Fibroblast of skin of right quadriceps (primary cell): Measurements from ENCODE around the gene PTPRN2.
"Not testable (repeated sequence)": the region's sequence is repeated elsewhere in the genome, so short reads cannot be mapped to it uniquely, and the experiment has no call there.

ENCODE experiments used
- DNase-seq: peaks from one replicate; pipeline ENCODE4 v3.0.0-alpha.2; 2013

Gene PTPRN2

DNA sequence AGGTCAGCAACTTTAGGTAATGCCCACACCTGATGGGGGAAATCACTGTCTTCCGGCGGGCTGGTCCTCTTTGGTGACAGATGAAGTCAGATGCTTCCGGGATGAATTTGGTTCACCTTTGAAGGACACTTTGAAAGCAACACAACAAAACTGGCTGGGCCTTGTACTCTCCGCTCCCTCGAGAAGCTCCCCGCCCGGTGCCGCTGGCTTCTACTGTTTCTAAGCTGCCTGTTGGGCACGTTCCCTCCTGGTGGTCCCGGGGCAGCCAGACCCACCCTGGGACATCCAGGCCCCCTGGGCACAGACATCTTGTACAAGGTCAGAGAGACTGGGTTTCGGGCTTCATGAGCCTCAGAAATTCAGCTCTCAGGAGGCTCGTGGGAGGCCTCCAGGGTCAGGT, 798.5 kb downstream of the PTPRN2 start:
- no peak for DNase-seq

DNA sequence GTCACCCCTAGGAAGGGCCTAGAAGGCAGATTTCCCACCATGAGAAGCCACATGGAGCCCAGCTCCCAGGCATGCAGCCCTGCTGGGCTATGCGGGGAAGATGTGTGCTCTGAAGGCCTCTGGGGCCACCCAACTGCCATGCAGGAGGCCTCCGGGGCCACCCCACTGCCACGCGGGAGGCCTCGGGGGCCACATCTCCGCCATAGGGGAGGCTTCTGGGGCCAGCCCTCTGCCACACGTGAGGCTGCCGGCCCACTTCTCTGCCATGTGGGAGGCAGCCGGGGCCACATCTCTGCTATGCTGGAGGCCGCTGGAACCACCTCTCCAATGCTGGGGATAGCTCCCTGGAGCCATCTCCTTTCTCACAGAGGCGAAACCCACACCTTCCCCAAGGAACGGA, 799.0 kb downstream of the PTPRN2 start:
- no peak for DNase-seq

DNA sequence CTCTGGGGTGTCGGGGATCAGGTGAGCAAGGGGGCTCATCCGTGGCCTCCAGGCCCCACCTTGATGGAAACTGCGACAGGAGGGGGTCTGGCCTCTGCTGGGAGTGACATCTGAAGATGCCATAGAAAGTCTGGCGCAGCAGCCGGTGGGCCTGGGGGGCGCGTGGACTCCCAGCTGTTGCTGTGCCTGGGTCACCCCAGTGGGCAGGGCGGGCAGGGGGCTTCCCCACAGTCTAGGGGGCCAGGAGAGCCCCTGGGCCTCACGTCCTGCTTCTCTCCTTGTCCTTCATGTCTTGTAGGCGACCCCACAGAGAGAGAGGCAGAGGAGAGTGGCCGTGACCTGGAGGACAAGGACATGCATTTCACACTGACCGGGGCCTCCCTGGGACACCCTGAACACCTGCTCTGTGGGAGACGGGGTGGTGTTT, 800.3 kb downstream of the PTPRN2 start:
- no peak for DNase-seq

DNA sequence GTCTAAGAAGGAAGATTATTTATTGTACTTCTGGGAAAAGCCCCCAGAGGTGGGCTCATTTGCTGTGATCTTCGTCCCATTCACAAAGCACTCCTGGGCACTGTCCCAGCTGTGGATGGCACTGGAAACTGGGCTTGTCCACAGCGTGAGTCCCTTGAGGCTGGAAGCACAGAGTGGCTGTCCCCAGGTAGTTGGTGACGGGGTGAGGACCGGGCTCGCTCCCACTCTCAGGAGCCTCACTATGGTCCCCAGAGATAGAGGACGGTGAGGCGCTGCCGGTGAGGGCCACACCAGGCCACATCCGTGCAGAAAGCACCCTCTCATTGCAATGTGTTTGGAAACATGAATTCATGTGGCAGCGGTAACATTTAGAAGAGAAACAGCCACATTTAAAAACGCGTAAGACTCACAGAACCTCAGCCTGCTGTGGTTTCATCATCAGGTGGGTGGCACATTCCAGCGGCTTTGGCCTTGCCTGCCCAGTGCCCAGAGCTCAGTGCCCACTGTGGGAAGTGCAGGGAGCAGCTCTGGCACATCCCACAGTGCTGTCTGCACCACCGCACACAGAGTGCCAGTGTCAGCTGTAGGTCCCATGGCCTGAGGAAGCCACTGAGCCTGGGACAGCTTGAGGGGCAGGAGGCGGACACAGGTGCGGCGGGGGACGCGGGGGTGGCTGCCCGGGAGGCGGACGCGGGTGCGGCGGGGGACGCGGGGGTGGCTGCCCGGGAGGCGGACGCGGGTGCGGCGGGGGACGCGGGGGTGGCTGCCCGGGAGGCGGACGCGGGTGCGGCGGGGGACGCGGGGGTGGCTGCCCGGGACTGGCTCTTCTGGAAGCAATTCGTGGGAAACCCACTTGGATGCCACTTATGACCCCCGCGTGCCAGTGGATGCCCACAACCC, 801.0 kb downstream of the PTPRN2 start:
- no peak for DNase-seq

DNA sequence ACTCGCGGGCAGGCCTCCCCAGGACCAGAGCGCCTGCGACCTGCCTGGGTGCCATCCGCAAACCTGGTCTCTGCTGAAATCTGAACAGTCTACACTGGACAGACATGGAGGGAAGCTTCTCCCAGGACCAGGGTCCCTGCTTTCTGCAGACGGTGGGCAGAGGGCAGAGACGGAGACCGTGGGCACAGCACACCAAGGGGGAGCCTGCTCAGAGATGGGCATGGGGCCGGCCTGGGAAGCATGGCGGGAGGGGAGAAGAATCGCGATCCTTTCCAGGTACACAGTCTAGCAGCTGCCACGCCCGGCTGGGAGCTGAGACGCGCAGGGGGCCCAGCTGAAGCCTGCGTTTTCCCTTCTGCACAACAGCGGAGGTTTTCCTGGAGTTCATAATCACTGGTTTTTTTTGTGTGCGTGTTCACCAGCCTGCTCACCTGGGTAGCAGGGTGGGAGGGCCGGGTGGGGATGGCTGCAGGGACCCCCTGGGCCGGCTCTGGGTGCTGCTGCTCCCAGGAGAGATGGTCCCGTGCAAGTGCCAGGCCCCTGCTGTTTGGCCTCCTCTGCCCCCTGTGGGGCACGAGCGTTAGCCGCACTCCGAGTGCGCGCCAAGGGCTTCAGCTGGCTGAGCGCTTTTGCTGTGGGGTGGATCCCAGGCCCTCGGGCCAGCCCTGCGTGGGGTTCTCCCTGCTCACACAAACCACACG, 802.0 kb downstream of the PTPRN2 start:
- no peak for DNase-seq

DNA sequence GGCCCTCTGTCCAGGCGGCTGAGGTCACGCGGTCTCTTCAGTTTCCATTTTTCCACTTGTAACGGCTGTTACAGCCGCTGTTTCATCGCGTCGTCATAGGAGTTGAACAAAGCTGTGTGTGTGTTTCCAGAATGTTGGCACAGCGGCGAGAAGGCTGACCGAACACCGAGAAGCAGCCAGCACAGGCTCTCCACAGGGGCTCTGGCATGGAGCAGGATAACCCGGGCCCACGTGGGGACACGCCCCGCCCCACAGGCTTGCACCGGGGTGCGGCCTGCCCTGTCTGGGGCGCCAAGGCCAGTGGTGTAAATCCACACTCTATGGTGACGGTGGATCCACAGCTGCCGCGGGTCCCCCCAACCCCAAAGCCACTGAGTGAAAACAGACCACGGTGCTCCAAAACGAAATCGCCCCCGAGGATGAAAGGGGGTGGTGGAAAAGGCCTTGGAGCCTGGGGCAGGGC, 802.6 kb downstream of the PTPRN2 start:
- DNase-seq = no peak

DNA sequence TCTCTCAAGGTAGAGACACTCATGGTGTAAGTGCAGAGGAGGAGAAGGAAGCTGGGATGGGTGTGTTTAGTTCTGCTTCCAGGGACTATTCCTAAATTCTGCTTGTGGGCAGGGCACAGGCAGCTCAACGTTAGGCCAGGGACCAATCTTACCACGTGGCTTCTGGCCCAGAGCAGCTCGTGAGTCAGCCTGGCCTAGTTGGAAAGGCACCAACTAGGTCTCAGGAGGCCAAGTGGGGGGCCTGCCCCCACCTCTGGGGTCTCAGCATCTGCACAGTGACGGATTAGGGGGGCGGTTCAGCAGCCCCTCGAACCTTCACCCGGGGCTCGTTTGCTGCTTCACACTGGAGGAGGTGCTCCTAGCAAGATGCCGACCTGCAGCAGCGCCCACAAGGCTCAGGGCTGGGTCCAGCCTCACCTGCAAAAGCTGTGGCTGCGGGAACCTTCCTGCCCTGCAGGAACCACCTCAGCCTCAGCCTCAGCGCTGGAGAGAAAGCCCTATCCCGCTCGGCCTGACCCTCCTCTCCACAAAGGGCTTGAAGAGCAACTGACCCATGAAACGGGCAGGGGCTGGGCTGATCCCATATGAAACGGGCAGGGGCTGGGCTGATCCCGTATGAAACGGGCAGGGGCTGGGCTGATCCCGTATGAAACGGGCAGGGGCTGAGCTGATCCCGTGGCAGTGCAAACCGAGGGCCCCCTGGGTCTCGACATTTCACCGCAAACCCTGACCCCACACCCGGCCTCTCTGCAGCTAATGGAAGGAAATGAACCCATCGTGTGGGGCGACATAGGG, 803.4 kb downstream of the PTPRN2 start:
- DNase-seq = no peak

DNA sequence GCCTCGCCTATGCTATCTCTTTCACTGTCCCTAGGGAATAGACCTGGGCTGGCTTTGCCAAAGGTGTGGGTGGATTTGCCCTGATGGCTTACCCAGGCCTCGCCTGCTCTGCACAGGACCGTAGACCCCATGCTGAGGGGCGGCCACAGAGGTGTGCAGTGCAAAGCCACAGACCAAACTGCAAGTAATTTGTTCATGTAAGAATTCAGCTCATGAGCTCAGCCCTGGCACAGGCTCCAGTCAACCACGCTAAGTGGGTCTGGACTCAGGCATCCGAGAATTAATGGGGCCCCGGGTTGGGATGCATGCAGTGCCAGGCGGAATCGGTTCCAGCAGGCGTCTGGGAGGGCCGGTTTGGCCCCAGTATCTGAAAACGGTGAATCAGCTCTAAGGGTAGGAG, 805.6 kb downstream of the PTPRN2 start:
- DNase-seq = no peak

DNA sequence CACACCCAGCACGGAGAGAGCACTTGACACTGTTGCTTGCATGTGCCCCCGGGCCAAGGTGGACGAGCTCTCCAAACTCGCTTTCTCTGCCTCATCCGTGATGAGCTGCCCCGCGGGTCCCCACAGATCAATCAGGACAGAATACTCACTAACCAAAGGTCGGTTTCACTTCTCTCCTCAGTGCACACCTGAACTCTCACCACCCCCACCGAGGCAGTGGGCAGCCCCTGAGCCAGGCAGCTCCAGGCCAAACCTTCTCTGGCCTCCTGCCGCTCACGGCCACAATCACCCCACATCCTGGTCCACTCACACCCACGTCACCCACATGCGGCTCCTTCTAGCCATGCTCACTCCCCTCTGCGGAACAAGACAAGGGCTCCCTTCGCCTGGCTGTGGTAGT, 806.9 kb downstream of the PTPRN2 start:
- DNase-seq = no peak

DNA sequence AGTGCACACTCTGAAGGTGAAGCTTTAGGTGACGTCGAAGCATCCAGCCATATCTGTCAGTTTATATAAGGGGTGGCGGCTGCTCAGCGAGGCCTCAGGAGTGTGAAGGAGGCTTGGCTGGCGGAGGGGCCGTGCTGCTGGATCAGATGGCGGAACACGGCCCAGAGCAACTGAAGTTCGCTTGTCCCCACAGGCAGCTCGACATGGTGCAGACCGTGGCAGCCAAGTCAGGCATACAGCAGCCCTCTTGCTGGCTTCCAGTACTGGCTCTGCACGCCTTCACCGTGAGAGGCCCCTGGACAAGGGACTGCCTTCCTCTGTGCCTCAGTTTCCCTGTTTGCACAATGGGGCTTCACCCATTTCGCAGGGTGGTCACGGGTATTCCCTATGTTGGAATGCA, 807.3 kb downstream of the PTPRN2 start:
- DNase-seq = no peak

DNA sequence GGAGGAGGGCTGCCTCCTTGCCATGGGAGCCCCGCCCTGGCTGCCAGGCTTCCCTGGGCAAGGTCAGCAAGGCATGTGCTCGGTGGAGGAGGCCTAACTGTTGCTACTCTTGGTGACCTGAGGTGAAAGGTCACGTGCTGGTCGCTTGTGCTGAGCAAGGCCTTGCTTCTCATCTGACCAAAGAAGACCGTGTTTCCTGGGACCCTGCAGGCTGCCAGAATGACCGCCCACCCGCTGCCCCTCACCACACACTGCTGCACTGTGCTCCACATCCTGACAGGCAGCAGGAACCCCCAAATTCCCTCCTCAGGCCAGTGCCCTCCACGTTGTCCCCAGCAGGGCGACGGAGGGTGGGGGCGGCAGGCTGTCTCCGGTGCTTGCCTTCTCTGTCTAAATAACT, 808.4 kb downstream of the PTPRN2 start:
- no peak for DNase-seq

DNA sequence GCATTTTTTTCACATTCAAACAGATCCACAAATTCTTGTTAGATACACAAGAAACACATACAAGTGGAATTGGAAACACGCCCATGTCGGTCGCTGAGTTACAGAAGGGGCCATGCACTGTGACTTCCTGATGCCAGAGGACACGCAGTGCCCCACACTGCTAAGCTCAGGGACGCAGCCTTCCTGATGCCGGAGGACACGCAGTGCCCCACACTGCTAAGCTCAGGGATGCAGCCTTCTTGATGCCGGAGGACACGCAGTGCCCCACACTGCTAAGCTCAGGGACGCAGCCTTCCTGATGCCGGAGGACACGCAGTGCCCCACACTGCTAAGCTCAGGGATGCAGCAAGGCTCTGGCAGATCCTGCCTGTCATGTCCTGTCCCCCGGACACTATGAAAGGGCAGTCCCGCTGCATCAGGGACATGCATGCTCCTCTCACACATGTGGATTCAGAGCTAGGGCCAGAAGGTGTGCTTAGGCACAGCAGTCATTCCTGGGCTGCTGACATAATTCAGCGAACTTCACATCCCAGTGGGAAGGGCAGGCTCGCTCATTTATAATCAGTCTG, 810.3 kb downstream of the PTPRN2 start:
- not testable (repeated sequence) for DNase-seq

DNA sequence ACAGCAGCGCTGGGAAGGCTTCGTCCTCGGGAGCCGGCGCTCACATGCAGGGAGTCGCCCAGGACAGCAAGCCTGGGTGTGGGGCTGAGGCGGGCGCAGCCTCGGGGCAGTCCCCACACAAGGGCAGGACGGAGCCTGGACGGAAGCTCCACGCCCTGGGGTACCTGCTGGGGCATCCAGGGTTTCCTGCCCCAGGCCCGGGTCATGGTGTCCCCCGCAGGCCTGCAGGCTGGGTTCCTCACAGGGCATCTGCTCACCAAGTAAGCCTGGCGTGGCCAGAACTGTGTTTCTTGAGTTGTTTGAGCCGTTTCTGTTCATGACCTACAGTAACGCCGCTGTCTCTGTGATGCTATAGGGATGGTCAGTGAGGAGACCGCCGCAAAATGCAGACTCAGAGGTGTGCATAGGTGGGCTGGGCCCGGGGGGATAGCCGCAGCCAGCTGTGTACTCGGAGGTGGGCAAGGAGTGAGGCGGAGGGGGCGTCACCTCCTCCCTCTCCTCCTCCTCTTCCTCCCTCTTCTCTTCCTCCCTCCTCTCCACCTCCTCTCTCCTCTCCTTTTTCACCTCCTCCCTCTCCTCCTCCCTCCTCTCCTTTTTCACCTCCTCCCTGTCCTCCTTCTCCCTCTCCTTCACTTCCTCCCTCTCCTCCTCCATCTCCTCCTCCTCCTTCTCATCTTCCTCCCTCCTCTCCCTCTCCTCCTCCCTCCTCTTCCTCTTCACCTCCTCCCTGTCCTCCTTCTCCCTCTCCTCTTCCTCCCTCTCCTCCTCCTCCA, 811.9 kb downstream of the PTPRN2 start:
- no peak for DNase-seq

DNA sequence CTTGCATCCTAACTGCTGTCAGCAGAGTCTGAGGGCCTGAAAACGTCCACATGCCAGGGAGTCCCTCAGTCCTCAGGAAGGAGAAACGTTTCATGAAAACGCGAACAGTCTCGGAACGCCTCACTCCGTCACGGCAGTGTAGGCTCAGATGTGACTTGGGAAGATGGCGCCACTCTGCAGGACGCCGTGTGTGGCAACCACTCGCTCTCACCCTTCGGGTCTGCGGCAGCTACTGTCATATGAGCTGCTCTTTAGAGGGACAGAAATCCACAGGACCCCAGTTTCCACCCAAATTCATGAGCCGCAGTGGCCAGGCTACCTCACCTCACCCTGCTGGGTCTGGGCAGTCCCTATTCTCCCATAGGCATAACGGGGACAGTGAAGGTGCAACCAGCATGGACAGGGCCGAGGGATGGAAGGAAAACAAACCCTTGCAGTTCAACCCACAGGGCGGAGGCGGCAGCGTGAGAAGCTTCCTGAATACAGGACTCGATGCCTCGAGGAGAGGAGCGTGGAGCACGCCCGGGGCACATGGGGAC, 812.5 kb downstream of the PTPRN2 start:
- DNase-seq = no peak

DNA sequence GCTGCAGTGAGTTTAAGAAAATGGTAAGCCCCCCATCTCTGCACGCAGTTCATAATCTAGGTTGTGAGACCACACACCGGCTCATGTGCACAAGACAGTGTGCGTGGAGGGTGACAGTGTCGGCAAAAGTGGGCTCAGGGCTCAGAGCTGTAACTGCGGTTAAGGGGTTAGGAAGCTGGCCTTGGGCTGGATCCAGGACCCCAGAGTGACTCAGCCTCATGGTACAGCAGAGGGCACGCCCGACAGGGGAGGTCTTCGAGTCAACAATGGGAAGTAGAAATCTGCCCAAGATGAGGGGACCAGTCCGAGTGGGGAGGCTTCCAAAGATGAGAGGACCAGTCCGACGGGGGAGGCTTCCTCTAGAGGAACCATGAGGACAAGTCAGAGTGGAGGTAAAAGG, 813.1 kb downstream of the PTPRN2 start:
- no peak for DNase-seq

DNA sequence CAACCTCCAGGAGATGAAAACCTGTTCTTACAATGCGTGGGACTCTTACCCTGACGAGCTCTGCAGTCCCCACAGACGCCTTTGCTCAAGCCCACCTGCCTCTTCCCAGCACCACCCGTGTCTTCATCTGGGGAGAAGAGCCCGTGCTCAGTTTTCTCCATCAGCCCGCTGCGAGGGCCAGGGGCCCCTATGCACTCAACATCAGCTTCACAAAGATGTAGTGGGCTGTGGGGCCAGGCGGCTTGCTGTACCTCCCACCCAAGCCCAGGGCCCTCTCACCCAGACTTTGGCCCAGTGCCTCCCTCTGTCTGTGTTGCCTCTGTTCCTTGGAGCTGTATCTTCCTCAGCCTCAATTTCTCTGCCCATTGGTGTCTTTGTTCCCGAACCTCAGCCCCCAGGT, 814.3 kb downstream of the PTPRN2 start:
- DNase-seq = no peak

DNA sequence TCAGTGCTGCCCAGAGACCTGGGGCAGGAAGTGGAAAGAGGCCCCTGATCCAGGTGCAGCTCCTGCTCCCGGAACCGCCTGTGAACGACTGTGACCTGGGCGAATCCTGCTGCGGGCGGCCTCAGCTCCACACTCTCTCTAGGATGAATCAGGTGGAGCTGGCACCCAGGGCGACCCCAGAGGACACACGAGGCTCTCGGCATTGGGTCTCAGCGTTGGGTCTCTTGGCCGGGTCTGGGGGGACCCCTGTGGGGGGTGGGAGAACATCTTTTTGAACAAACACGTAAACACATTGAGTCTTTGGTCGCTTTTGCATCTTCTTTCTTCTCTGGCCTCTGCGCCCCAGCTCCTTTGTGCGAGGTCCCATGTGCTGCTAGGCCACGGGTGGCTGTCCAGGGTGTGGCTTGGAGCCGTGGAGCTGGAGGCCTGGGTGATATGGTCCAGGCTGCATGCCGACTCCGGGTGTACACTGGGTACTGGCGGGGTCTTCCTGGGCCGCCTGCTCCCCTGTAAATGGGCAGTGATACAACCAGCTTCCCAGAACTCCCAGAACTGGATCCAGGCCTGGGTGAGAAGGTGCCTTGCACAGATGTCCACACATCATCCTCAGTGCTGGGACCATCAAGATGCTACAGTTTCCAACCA, 815.0 kb downstream of the PTPRN2 start:
- no peak for DNase-seq

DNA sequence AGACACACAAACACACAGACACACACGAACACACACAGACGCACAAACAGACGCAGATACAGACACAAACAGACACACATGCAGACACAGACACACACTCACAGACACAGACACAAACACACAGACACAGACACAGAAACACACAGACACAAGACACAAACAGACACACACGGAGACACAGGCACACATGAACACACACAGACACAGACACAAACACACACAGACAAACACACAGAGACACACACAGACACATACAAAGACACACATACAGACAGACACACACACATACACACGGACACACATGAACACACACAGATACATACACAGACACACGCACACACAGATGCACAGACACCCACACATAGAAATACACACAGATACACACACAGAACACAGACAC, 815.9 kb downstream of the PTPRN2 start:
- DNase-seq = no peak

DNA sequence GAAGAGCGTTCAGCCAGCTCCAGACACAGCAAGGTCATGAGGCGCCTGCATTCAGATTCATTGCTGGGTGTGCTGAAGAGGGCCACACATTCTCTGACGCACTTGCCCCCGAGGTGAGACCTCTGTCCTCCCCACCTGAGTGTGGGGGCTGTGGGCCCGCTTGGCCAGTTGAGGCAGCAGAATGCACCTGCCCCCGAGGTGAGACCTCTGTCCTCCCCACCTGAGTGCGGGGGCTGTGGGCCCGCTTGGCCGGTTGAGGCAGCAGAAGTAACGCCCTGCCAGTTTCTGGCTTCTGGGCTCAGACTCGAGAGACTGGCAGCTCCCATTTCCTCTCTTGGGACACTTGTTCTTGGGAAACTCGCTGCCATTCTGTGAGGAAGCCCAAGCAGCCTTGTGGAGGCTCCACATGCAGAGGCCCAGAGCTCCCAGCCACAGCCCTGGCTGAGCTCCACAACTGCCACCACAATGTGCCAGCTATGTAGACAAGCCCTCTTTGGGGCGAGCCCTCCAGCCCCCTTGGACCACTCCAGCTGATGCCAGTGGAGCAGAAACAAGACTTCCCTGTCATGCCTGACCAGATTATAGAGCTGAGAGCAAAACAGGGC, 816.8 kb downstream of the PTPRN2 start:
- DNase-seq = no peak

DNA sequence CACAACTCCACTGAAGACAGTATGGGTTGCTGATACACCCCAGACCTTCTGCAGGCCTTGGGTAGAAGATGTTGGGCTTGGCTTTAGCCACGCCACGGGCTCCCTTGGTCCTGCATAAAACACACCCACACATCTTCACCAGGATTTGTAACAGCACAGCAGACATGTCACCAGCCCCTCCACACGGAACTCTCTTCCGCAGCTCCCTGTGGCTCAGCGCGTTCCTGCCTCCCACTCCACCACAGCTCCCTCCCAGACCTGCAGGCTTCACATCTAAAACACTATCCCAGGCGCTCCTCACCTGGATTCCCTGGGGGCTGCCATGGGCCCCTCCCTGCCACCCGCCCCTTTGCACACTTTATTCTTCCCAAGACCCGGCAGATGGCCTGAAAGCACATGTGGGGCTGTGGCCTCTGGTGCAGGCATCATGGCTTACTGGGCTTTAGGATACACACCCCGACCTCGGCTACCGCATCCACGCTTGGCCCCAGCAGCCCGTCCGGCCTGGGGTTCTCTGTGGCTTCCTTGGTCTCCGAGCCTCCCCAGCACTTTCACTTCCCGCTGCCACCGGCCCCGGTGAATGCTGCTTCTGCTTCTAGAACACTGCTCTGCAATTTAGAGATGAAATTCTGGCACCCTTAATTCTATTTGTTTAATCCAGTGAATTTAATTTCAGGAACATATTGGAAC, 818.0 kb downstream of the PTPRN2 start:
- DNase-seq = no peak
